Mesothelial cell of epicardium (in vitro differentiated cells): ENCODE measurements around the gene PITPNC1. TPM values are rescaled to one million over a fixed set of nuclear protein-coding genes. Genes with fewer than 3 reads are reported as not detected.
"Not testable (repeated sequence)": the region's sequence is repeated elsewhere in the genome, so short reads cannot be mapped to it uniquely, and the experiment has no call there.

Experiments
- DNase-seq, 2 experiments: peaks; one replicate each; pipeline ENCODE4 v3.0.0; 2021; ENCODE audit warnings: low spot score in 2 of 2; ENCODE audit not compliant: unreplicated experiment in 2 of 2
- H3K27ac Mint-ChIP-seq: 2 replicates; pipeline ENCODE4 v1.8.0; 2021; ENCODE audit warnings: mixed read lengths
- H3K27me3 Mint-ChIP-seq: 2 replicates; pipeline ENCODE4 v1.8.0; 2021; ENCODE audit warnings: low read depth, mixed read lengths
- H3K36me3 Mint-ChIP-seq: 2 replicates; pipeline ENCODE4 v1.8.0; 2021; ENCODE audit warnings: mixed read lengths
- H3K4me1 Mint-ChIP-seq: 2 replicates; pipeline ENCODE4 v1.8.0; 2021; ENCODE audit warnings: mixed read lengths
- H3K4me3 Mint-ChIP-seq: 2 replicates; pipeline ENCODE4 v1.8.0; 2021; ENCODE audit warnings: mild to moderate bottlenecking, moderate library complexity, mixed read lengths
- H3K9me3 Mint-ChIP-seq: 2 replicates; pipeline ENCODE4 v1.8.0; 2021; ENCODE audit warnings: mixed read lengths
- total RNA-seq: library from RNA; stranded (reverse); gene quantifications from 3 replicates; pipeline ENCODE4 v1.2.1, GENCODE V29; 2021
- TF ChIP-seq, protein P1 (sequence below): fragments of 200-600 bp; sonication (generic); IDR thresholded peaks from one replicate; pipeline ENCODE4 v1.5.0; 2021; ENCODE audit warnings: antibody characterized with exemption; ENCODE audit not compliant: unreplicated experiment

Gene PITPNC1
- total RNA-seq, 1 donor from 2014 or later = 19.9 TPM

DNA sequence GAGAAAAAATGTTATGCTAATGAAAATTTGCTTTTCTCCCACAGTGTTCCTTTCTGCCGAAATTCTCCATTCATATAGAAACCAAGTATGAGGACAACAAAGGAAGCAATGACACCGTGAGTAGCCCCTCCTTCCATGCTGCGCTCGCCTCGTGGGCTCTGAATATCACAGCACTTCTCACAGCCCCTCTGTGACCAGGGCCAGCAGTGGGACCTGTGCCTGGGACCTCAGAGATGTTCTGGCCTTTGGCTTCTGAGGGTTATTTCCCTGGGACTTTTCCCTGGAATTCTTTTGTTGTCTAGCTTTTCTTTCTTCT lies 201.0 kb downstream of the PITPNC1 start:
- no peak for DNase-seq
- peaks cover 5% of the 10 kb centered on the region for H3K27me3 Mint-ChIP-seq
- TF ChIP-seq, protein P1, sequence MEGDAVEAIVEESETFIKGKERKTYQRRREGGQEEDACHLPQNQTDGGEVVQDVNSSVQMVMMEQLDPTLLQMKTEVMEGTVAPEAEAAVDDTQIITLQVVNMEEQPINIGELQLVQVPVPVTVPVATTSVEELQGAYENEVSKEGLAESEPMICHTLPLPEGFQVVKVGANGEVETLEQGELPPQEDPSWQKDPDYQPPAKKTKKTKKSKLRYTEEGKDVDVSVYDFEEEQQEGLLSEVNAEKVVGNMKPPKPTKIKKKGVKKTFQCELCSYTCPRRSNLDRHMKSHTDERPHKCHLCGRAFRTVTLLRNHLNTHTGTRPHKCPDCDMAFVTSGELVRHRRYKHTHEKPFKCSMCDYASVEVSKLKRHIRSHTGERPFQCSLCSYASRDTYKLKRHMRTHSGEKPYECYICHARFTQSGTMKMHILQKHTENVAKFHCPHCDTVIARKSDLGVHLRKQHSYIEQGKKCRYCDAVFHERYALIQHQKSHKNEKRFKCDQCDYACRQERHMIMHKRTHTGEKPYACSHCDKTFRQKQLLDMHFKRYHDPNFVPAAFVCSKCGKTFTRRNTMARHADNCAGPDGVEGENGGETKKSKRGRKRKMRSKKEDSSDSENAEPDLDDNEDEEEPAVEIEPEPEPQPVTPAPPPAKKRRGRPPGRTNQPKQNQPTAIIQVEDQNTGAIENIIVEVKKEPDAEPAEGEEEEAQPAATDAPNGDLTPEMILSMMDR = no peak
- H3K27ac Mint-ChIP-seq = no peak overlapping the region
- H3K9me3 Mint-ChIP-seq = no peaks in the 10 kb centered on the region
- no peaks in the 10 kb centered on the region for H3K36me3 Mint-ChIP-seq
- H3K4me3 Mint-ChIP-seq = no peak overlapping the region
- H3K4me1 Mint-ChIP-seq = peaks cover 20% of the 10 kb centered on the region

DNA sequence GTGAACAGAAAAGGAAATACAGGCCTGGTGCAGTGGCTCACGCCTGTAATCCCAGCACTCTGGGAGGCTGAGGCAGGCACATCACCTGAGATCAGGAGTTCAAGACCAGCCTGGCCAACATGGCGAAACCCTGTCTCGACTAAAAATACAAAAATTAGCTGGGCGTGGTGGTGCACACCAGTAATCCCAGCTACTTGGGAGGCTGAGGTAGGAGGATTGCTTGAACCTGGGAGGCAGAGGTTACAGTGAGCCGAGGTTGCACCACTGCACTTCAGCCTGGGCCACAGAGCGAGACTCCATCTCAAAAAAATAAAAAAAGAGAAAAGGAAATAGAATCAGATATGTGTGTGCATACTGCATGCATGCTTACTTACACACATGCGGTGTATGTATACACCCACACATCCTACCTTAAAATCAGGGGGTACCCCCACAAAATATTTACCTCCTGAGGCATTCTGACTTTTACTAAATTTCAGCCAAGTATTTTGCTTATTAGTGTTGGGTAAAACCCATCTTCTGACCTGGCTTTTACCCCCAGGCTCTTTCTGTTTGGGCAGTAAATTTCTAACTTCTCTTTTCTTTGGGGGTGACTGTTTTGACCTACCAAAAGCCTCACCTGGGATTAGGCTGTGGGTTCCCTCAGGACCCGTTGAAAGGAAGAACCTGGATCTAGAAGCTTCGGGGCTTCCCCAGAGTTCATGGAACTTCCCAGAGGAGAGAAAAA lies 201.8 kb downstream of the PITPNC1 start:
- H3K27me3 Mint-ChIP-seq, H3K27ac Mint-ChIP-seq, DNase-seq, H3K4me3 Mint-ChIP-seq, H3K9me3 Mint-ChIP-seq, H3K36me3 Mint-ChIP-seq: not testable (repeated sequence)
- peaks cover 20% of the 10 kb centered on the region for H3K4me1 Mint-ChIP-seq

DNA sequence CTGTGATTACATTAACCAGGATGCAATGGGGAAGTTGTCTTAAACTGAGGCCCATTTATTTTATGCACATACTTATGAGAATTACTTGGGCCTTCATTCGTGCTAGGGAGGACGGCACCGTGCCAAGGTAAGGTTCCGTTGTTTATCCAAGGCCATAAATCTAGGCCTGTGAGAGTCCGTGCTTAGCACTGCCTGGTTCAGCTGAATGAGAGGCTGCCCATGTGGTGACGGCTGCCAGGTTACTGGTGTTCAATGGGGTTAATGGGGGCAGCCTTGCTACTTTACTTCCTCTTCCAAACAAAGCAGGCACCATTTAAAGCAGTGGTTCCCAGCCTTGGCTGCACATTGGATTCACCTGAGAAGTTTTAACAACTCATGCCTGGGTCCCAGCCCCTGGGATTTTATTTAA lies 205.6 kb downstream of the PITPNC1 start:
- TF ChIP-seq, protein P1 = no peak
- Mint-ChIP-seq H3K27me3 (no peaks in the 10 kb centered on the region), H3K4me1 (peaks cover 23% of the 10 kb centered on the region), H3K27ac (peak overlapping the region; percentile 96), H3K36me3 (peaks cover 4% of the 10 kb centered on the region), H3K4me3 (no peak overlapping the region), H3K9me3 (peaks cover 9% of the 10 kb centered on the region)
- peak in 1 of 2 experiments; percentile 43 for DNase-seq

DNA sequence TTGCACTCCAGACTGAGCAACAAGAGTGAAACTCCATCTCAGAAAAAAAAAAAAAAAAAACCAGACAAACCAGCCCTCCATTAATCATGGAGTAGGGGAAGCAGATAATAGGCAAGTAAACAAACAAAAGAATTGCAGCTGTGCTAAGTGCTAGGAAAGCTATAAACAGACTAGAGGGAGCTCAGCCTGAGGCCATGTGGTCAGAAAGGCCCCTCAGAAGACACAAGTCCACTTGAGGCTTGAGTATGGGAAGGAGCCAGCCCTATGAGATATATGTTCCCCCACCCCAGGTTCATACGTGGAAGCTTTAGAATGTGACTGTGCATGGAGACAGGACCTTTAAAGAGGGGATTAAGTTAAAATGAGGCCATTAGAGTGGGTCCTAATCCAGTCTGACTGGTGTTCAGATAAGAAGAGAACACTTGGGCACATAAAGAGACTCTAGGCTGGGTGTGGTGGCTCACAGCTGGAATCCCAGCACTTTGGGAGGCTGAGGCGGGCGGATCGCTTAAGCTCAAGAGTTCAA lies 208.1 kb downstream of the PITPNC1 start:
- no peak for DNase-seq
- no peaks in the 10 kb centered on the region for H3K27me3 Mint-ChIP-seq
- H3K4me1 Mint-ChIP-seq = peaks cover 25% of the 10 kb centered on the region
- H3K27ac Mint-ChIP-seq = peak overlapping the region; percentile 64
- H3K9me3 Mint-ChIP-seq = peaks cover 9% of the 10 kb centered on the region
- no peak overlapping the region for H3K4me3 Mint-ChIP-seq
- TF ChIP-seq, protein P1 = no peak
- H3K36me3 Mint-ChIP-seq = peaks cover 4% of the 10 kb centered on the region

DNA sequence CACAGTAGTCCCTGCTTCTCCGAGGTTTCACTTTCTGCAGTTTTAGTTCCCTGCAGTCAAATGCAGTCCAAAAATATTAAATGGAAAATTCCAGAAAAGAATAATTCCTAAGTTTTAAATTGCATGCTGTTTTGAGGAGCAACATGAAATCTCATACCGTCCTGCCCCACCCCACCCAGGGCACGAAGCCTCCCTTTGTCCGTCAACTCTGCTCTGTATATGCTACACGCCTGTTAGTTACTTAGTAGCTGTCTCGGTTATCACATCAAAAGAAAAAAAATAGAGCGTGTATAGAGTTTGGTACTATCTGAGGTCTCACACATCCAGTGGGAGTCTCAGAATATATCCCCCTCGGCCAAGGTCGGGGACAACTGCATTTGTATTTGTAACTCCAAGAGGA lies 211.2 kb downstream of the PITPNC1 start:
- Mint-ChIP-seq H3K4me3 (no peak overlapping the region), H3K27ac (no peak overlapping the region), H3K27me3 (no peaks in the 10 kb centered on the region), H3K9me3 (peaks cover 14% of the 10 kb centered on the region), H3K36me3 (peaks cover 9% of the 10 kb centered on the region), H3K4me1 (peaks cover 16% of the 10 kb centered on the region)
- TF ChIP-seq, protein P1 = no peak
- no peak for DNase-seq

DNA sequence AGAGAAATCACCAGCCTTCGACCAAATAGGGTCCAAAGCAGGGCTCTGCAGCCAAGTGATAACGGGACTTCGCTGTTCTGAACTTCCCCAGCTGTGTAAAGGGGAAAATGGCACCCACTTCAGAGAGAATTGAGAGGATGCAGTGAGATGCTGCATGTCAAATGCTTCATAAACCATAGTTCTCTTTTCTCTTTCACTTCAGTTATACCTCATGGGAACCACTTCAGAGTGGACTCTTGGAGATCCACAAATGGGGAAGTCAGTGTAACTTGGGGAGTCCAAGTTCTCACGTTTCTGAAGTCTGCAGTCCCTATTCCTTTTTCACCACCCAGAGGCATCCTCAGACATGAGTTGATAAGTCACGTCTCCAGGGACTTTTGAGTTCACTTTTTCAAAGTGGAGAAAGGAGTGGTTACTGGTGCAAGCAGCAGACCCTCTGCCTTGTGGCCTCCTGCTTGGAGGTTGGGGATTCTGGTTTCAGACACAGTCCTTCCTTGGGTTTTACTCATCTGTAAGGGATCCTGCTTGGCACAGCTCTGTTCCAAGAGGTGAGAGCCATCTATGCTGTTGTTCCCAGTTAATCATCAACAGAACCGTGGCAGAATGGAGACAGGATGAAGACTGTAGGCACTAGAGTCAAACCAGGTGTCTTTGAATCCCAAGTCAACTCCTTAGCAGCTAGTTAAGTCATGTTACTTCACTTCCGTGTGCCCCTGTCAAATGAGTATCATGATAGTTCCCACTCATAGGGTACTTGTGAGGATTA lies 217.2 kb downstream of the PITPNC1 start:
- DNase-seq = no peak
- Mint-ChIP-seq H3K36me3 (peaks cover 7% of the 10 kb centered on the region), H3K4me3 (no peak overlapping the region), H3K27me3 (no peaks in the 10 kb centered on the region), H3K9me3 (peaks cover 8% of the 10 kb centered on the region), H3K4me1 (no peaks in the 10 kb centered on the region), H3K27ac (no peak overlapping the region)
- TF ChIP-seq, protein P1 = no peak
